NCI-H526 treated with DMSO at 0.1 percent for 48 hours (cell line): ENCODE data around the gene QKI.

Source experiments
- DNase-seq: peaks from one replicate; lab custom pipeline; 2025; lab: John Stamatoyannopoulos, UW

The QKI gene

GRCh38 chr6:163617549-163617948 lies 203.0 kb downstream of the QKI start:
- no peak for DNase-seq

- no peak for DNase-seq
Measured at GRCh38 chr6:163620101-163620500, 205.6 kb downstream of the QKI start.

GRCh38 chr6:163620670-163621330 lies 206.3 kb downstream of the QKI start:
- no peak for DNase-seq

- DNase-seq: no peak
Measured at GRCh38 chr6:163625265-163625664, 210.7 kb downstream of the QKI start.

- DNase-seq: no peak
Measured at GRCh38 chr6:163626073-163626867, 211.8 kb downstream of the QKI start.

GRCh38 chr6:163627274-163628062 lies 212.9 kb downstream of the QKI start:
- DNase-seq: no peak
